ENCODE results near the gene PARVB. TPM values are rescaled to one million over a fixed set of nuclear protein-coding genes. Genes with fewer than 3 reads are reported as not detected.

Gene PARVB
- total and polyA plus RNA-seq, 2 donors (not counting 3 experiments of a cell fraction or from before 2014, with no cell fraction given), result 155 to 162 TPM

DNA sequence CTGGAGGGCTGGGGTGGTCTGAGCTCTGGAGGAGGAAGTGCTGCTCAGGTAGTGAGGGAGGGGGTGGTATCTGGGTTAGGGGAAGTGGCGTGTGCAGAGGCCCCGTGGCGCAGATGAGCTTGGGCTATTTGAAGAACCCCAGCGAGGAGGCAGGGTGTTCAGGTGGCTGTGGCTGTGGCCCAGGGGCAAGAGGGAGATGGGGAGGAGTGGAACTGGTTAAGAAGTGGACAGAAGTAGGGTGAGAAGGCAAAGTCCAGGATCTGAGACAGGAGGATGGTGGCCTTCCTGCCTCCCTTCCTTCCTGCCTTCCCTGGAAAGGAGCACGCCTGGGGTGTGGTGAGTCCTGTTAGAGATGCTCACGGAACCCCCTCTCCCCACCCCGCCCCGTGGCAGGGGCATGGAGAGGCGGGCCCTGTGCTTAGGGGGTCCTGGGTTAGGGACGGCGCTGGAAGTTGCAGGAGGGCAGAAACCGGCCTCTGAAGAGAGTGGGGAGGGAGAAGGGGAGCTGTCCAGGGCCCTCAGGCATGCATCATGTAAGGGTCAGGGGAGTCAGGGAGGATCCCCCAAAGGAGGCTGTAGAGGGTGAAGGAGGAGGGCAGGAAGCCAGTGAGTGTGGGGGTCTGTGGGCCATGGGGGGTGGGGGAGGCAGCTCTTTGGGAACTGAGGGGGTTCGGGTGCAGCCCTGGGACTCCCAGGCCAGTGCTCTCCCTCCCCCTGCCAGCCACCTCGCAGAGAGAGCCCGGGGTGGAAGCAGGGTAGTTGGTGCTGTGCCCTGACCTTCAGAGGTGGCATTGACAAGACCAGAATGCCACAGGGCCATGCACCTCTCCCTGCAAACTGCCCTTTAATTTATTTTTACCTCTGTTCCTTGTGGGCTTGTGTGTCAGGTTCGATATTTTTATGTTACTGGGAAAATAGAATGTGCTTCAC, 92.9 kb downstream of the PARVB start:
- FAIRE-seq (no peak), DNase-seq (ENCODE audit: low read depth, low spot score) (no peak)
- H3K27ac ChIP-seq (ENCODE audit: insufficient read depth, low read depth, low read length), result no peak overlapping the region
- no peaks in the 10 kb centered on the region for H3K4me1 ChIP-seq (ENCODE audit: control insufficient read depth, extremely low read depth, insufficient read depth, low read length)
- peaks cover 4% of the 10 kb centered on the region for H3K79me2 ChIP-seq (ENCODE audit: control insufficient read depth, insufficient read depth, low read length)
- no peak overlapping the region for H2AFZ ChIP-seq (ENCODE audit: low read depth, low read length)
- H4K20me1 ChIP-seq (replicated peaks; ENCODE audit: control insufficient read depth, extremely low read depth, insufficient read depth, low read length), result no peaks in the 10 kb centered on the region
- intact Hi-C loops (cut with micrococcal nuclease) (no loop called here), dilution Hi-C loops (cut with MboI; ENCODE audit: extremely low pct_ligation_motif_present, low sequenced_read_pairs) (no loop called here)
- H3K27me3 ChIP-seq (ENCODE audit: control insufficient read depth in 2 of 2, insufficient read depth in 2 of 2, low read length in 2 of 2), result no peaks in the 10 kb centered on the region
- ChIA-PET POLR2A (no interaction called here), CTCF (no interaction called here)
- H3K9me3 ChIP-seq (replicated peaks; ENCODE audit: control insufficient read depth, insufficient read depth, low read length), result no peaks in the 10 kb centered on the region
- H3K9me1 ChIP-seq (replicated peaks; ENCODE audit: control insufficient read depth, extremely low read depth, insufficient read depth, low read length), result no peaks in the 10 kb centered on the region
- H3K9ac ChIP-seq (replicated peaks; ENCODE audit: extremely low read depth, insufficient read depth, low read length), result no peak overlapping the region
- H3K4me2 ChIP-seq (ENCODE audit: insufficient read depth, low read length), result no peak overlapping the region
- TF ChIP-seq, protein P1, sequence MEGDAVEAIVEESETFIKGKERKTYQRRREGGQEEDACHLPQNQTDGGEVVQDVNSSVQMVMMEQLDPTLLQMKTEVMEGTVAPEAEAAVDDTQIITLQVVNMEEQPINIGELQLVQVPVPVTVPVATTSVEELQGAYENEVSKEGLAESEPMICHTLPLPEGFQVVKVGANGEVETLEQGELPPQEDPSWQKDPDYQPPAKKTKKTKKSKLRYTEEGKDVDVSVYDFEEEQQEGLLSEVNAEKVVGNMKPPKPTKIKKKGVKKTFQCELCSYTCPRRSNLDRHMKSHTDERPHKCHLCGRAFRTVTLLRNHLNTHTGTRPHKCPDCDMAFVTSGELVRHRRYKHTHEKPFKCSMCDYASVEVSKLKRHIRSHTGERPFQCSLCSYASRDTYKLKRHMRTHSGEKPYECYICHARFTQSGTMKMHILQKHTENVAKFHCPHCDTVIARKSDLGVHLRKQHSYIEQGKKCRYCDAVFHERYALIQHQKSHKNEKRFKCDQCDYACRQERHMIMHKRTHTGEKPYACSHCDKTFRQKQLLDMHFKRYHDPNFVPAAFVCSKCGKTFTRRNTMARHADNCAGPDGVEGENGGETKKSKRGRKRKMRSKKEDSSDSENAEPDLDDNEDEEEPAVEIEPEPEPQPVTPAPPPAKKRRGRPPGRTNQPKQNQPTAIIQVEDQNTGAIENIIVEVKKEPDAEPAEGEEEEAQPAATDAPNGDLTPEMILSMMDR (IDR thresholded peaks at IDR 0.05; ENCODE audit: extremely low read depth in 1 of 2, insufficient read depth in 1 of 2, low read depth in 1 of 2, low read length in 2 of 2), result no peak
- TF ChIP-seq EZH2 (IDR thresholded peaks at IDR 0.05; ENCODE audit: borderline replicate concordance, low read depth, low read length, severe bottlenecking), result no peak
- TF ChIP-seq JUN (IDR thresholded peaks at IDR 0.05; ENCODE audit: borderline replicate concordance, insufficient read depth, insufficient read length, low read depth), result no peak
- TF ChIP-seq POLR2A (IDR thresholded peaks at IDR 0.05; ENCODE audit: low read depth, low read length), result no peak
- TF ChIP-seq GATA2 (IDR thresholded peaks at IDR 0.05; ENCODE audit: insufficient read depth, insufficient read length, low read depth, low read length), result no peak
- TF ChIP-seq POLR2AphosphoS5 (IDR thresholded peaks at IDR 0.05; ENCODE audit: insufficient read depth, low read depth, low read length), result no peak
- TF ChIP-seq, protein P2, sequence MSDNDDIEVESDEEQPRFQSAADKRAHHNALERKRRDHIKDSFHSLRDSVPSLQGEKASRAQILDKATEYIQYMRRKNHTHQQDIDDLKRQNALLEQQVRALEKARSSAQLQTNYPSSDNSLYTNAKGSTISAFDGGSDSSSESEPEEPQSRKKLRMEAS (IDR thresholded peaks at IDR 0.05; ENCODE audit: insufficient read depth, insufficient read length), result no peak
- TF ChIP-seq FOS (IDR thresholded peaks at IDR 0.05; ENCODE audit: borderline replicate concordance, insufficient read depth, low read length), result no peak
- no peak for TF ChIP-seq MYC (IDR thresholded peaks at IDR 0.05; ENCODE audit: low read depth, low read length)
- H3K36me3 ChIP-seq (ENCODE audit: control insufficient read depth in 2 of 2, extremely low read depth in 1 of 2, insufficient read depth in 2 of 2, low read length in 2 of 2), result peaks cover 3 to 23% of the 10 kb centered on the region in 2 experiments
- BruUV-seq (replicated peaks), result no TSS peak
- H3K4me3 ChIP-seq (replicated peaks in 1 of 3; ENCODE audit: insufficient read depth in 1 of 3, low read depth in 1 of 3, low read length in 3 of 3), result no peak overlapping the region

All from endothelial cell of umbilical vein (primary cell).